HG03097 (cell line): ENCODE measurements around the gene LGI1.

Source experiments
- ATAC-seq: cut with Tn5 transposase; IDR thresholded peaks from one replicate; pipeline ENCODE4 v1.9.1; 2021; ENCODE audit not compliant: unreplicated experiment, low FRiP score

Gene LGI1

GRCh38 chr10:93844979-93845626 is 87.4 kb downstream of the LGI1 start:
- no peak for ATAC-seq
